ENCODE measurements around the gene CD226. TPM values are rescaled to one million over a fixed set of nuclear protein-coding genes. Genes with fewer than 3 reads are reported as not detected.

CD226 gene
- total RNA-seq, 2 donors from 2014 or later = 0.26 to 0.33 TPM

DNA sequence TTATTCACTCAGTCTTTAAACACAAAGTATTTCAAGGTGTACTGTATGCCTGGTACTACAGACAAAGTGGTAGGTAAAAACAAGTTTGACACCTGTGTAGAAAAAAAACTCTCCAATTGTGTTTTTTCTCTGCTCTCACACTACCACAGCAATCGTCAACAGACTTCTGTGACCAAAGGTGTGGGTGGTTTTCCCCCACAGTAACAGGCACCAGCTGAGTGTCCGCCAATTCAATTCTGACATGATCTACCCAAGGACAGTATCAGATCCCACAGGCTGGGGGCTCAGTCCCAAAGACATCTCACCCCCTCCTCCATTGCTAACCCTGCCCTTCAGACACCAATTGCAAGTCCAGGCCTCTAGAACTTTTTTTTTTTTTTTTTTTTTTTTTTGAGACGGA, 71.2 kb downstream of the CD226 start:
- Histone ChIP-seq H3K27ac (no peak overlapping the region), H3K27me3 (no peaks in the 10 kb centered on the region), H3K9me3 (no peaks in the 10 kb centered on the region), H3K4me3 (no peak overlapping the region), H3K4me1 (no peaks in the 10 kb centered on the region), H3K36me3 (replicated peaks in 1 of 2; ENCODE audit: insufficient read depth in 1 of 2, low read depth in 2 of 2) (no peaks in the 10 kb centered on the region)
- no peak for TF ChIP-seq POLR2A (IDR thresholded peaks at IDR 0.05)
- TF ChIP-seq, protein P1, sequence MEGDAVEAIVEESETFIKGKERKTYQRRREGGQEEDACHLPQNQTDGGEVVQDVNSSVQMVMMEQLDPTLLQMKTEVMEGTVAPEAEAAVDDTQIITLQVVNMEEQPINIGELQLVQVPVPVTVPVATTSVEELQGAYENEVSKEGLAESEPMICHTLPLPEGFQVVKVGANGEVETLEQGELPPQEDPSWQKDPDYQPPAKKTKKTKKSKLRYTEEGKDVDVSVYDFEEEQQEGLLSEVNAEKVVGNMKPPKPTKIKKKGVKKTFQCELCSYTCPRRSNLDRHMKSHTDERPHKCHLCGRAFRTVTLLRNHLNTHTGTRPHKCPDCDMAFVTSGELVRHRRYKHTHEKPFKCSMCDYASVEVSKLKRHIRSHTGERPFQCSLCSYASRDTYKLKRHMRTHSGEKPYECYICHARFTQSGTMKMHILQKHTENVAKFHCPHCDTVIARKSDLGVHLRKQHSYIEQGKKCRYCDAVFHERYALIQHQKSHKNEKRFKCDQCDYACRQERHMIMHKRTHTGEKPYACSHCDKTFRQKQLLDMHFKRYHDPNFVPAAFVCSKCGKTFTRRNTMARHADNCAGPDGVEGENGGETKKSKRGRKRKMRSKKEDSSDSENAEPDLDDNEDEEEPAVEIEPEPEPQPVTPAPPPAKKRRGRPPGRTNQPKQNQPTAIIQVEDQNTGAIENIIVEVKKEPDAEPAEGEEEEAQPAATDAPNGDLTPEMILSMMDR (IDR thresholded peaks at IDR 0.05) = no peak
- ATAC-seq (no peak), DNase-seq (no peak)
- intact Hi-C loops (cut with DNase I) = no loop called here
- 80 to 88% methylated on average over 3 of the region's 3 CpGs for WGBS, 2 donors

- ATAC-seq (no peak), DNase-seq (no peak)
- H3K27ac ChIP-seq = no peak overlapping the region
- WGBS, 2 donors = 89 to 95% methylated on average over 2 of the region's 2 CpGs
- intact Hi-C loops (cut with DNase I) = no loop called here
- TF ChIP-seq, protein P1 (IDR thresholded peaks at IDR 0.05) = no peak
- TF ChIP-seq POLR2A (IDR thresholded peaks at IDR 0.05) = no peak
- no peaks in the 10 kb centered on the region for H3K9me3 ChIP-seq
- no peaks in the 10 kb centered on the region for H3K36me3 ChIP-seq (replicated peaks in 1 of 2; ENCODE audit: insufficient read depth in 1 of 2, low read depth in 2 of 2)
- no peak overlapping the region for H3K4me3 ChIP-seq
- no peaks in the 10 kb centered on the region for H3K4me1 ChIP-seq
- no peaks in the 10 kb centered on the region for H3K27me3 ChIP-seq
Measured at GRCh38 chr18:69874058-69874457, 73.6 kb downstream of the CD226 start.

DNA sequence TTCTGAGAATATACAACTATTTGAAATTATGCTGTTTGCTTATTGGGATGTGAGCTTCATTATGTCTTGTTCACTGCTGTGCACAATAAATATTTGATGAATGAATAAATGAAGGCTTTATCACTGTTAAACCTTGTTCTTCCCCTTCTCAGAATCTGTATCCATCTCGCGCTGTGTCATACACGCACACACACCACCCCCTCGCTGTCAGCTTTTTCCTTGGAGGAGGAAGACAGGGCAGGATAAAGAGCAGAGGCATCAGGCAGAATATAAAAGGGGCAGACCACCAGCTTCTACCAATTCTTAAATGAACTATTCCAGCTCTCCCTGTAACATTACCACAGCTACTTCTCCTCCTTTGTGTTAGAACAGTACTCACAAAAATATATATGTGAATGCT, 75.0 kb downstream of the CD226 start:
- TF ChIP-seq POLR2A (IDR thresholded peaks at IDR 0.05) = no peak
- TF ChIP-seq, protein P1 (IDR thresholded peaks at IDR 0.05) = no peak
- Histone ChIP-seq H3K9me3 (no peaks in the 10 kb centered on the region), H3K27me3 (no peaks in the 10 kb centered on the region), H3K36me3 (replicated peaks in 1 of 2; ENCODE audit: insufficient read depth in 1 of 2, low read depth in 2 of 2) (no peaks in the 10 kb centered on the region), H3K27ac (no peak overlapping the region), H3K4me1 (no peaks in the 10 kb centered on the region), H3K4me3 (no peak overlapping the region)
- ATAC-seq = no peak
- DNase-seq = no peak
- 73 to 76% methylated on average over 4 of the region's 4 CpGs for WGBS, 2 donors
- intact Hi-C loops (cut with DNase I) = no loop called here

DNA sequence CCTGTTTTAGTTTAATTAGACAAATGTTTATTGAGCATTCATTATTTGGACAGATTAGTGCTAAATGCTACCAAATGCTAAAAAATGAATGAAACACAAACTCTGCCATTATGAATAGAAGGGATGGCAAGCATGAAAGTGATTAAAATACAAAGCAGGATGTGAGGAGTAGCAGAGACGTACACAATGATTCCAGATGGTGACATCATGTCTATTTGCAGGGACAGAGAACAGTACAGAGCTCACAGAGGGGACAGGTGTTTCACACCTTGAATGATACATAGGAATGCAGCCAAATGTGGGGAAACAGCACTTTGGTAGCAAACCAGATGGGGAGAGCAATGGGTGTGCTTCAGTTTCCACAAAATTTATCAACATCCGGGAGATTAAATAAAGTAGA, 76.3 kb downstream of the CD226 start:
- Histone ChIP-seq H3K27ac (no peak overlapping the region), H3K4me1 (no peaks in the 10 kb centered on the region), H3K36me3 (replicated peaks in 1 of 2; ENCODE audit: insufficient read depth in 1 of 2, low read depth in 2 of 2) (no peaks in the 10 kb centered on the region), H3K4me3 (no peak overlapping the region), H3K27me3 (no peaks in the 10 kb centered on the region), H3K9me3 (no peaks in the 10 kb centered on the region)
- WGBS, 2 donors = 88 to 95% methylated on average over 2 of the region's 2 CpGs
- TF ChIP-seq, protein P1 (IDR thresholded peaks at IDR 0.05) = no peak
- TF ChIP-seq POLR2A (IDR thresholded peaks at IDR 0.05) = no peak
- no peak for ATAC-seq
- no peak for DNase-seq
- intact Hi-C loops (cut with DNase I) = no loop called here

DNA sequence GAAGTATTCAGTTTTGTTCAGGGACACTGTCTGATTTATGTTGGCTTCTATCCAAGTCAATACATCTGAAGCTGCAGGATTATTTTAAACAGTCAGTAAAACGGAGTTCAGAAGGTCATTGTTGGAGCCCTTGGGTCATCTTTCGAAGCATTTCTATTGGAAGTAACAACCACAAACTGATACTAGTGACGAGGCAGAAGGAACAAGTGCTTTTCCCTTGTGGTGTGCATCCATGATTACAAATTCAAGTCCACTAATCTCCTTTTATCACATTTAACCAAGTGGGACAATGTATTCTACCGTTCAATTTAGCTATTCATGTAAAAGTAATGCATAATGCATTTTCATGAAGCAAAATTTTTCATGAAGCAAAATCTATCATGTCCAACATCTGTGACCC, 76.9 kb downstream of the CD226 start:
- no peaks in the 10 kb centered on the region for H3K4me1 ChIP-seq
- ATAC-seq (no peak), DNase-seq (no peak)
- H3K4me3 ChIP-seq = no peak overlapping the region
- no peak overlapping the region for H3K27ac ChIP-seq
- 86 to 91% methylated on average over 4 of the region's 4 CpGs for WGBS, 2 donors
- H3K36me3 ChIP-seq (replicated peaks in 1 of 2; ENCODE audit: insufficient read depth in 1 of 2, low read depth in 2 of 2) = no peaks in the 10 kb centered on the region
- H3K9me3 ChIP-seq = no peaks in the 10 kb centered on the region
- TF ChIP-seq, protein P1 (IDR thresholded peaks at IDR 0.05) = no peak
- TF ChIP-seq POLR2A (IDR thresholded peaks at IDR 0.05) = no peak
- no peaks in the 10 kb centered on the region for H3K27me3 ChIP-seq
- intact Hi-C loops (cut with DNase I) = no loop called here
